BLaER1 (cell line): ENCODE data around the gene ACRBP.

Source experiments
- H3K27ac ChIP-seq: shearing (Covaris generic); formaldehyde crosslinking; 2 replicates; pipeline ENCODE4 v1.8.1; 2022
- H3K27me3 ChIP-seq: shearing (Covaris generic); formaldehyde crosslinking; 2 replicates; pipeline ENCODE4 v1.8.1; 2022
- H3K36me3 ChIP-seq: shearing (Covaris generic); formaldehyde crosslinking; 2 replicates; pipeline ENCODE4 v1.8.1; 2022
- H3K4me1 ChIP-seq: shearing (Covaris generic); formaldehyde crosslinking; 2 replicates; pipeline ENCODE4 v1.8.1; 2022
- H3K4me2 ChIP-seq: shearing (Covaris generic); formaldehyde crosslinking; 2 replicates; pipeline ENCODE4 v1.8.1; 2022
- H3K4me3 ChIP-seq: shearing (Covaris generic); formaldehyde crosslinking; 2 replicates; pipeline ENCODE4 v1.8.1; 2022
- H3K9ac ChIP-seq: shearing (Covaris generic); formaldehyde crosslinking; 2 replicates; pipeline ENCODE4 v1.8.1; 2022
- H3K9me3 ChIP-seq: shearing (Covaris generic); formaldehyde crosslinking; 2 replicates; pipeline ENCODE4 v1.8.1; 2022
- H4K20me1 ChIP-seq: shearing (Covaris generic); formaldehyde crosslinking; 2 replicates; pipeline ENCODE4 v1.8.1; 2022
- Cebpa-rat ChIP-seq: shearing (Covaris generic); IDR thresholded peaks from 2 replicates; pipeline ENCODE4 v1.8.1; 2022

The ACRBP gene

GRCh38 chr12:6647083-6647604, at the start of gene ACRBP:
Gene ACRBP (minus strand): TSS chr12:6647432. CDS start chr12:6647366, 66 bp downstream.
- no peaks in the 10 kb centered on the region for H3K27me3 ChIP-seq
- no peak for TF ChIP-seq Cebpa-rat
- H4K20me1 ChIP-seq: no peaks in the 10 kb centered on the region
- H3K27ac ChIP-seq: peak within 1 kb of the TSS; percentile 71
- peak within 1 kb of the TSS; percentile 64; the same call in 1 of the 2 replicates for H3K9ac ChIP-seq
- peak within 1 kb of the TSS; percentile 58 for H3K4me3 ChIP-seq
- H3K36me3 ChIP-seq: peaks cover 79% of the 10 kb centered on the region
- H3K4me1 ChIP-seq: peaks cover 28% of the 10 kb centered on the region
- peak within 1 kb of the TSS; percentile 67 for H3K4me2 ChIP-seq
- peaks cover 28% of the 10 kb centered on the region for H3K9me3 ChIP-seq

GRCh38 chr12:6695313-6696045, 48.2 kb upstream of the ACRBP start:
- Histone ChIP-seq H4K20me1 (no peaks in the 10 kb centered on the region), H3K27me3 (no peaks in the 10 kb centered on the region), H3K27ac (peak overlapping the region; percentile 86), H3K4me1 (peaks cover 88% of the 10 kb centered on the region), H3K9me3 (no peaks in the 10 kb centered on the region), H3K4me2 (peak overlapping the region; percentile 99), H3K9ac (peak overlapping the region; percentile 63), H3K36me3 (no peaks in the 10 kb centered on the region; the same call in 1 of the 2 replicates), H3K4me3 (peak overlapping the region; percentile 34; the same call in 1 of the 2 replicates)
- TF ChIP-seq Cebpa-rat: no peak

- 0 out of 2 replicates have a peak overlapping the region, but pooled peaks have one; percentile 63 for H3K9ac ChIP-seq
- peaks cover 91% of the 10 kb centered on the region for H3K4me1 ChIP-seq
- H3K9me3 ChIP-seq: no peaks in the 10 kb centered on the region
- H4K20me1 ChIP-seq: no peaks in the 10 kb centered on the region
- no peaks in the 10 kb centered on the region; the same call in 1 of the 2 replicates for H3K36me3 ChIP-seq
- H3K27ac ChIP-seq: peak overlapping the region; percentile 86
- H3K4me2 ChIP-seq: peak overlapping the region; percentile 99
- no peaks in the 10 kb centered on the region for H3K27me3 ChIP-seq
- no peak for TF ChIP-seq Cebpa-rat
- H3K4me3 ChIP-seq: no peak overlapping the region
Observed at GRCh38 chr12:6694701-6695100, 47.5 kb upstream of the ACRBP start.

- Histone ChIP-seq H3K36me3 (no peaks in the 10 kb centered on the region; the same call in 1 of the 2 replicates), H3K9ac (no peak overlapping the region), H3K4me3 (no peak overlapping the region), H3K4me1 (peaks cover 83% of the 10 kb centered on the region), H3K27ac (peak overlapping the region; percentile 27; the same call in 1 of the 2 replicates), H4K20me1 (no peaks in the 10 kb centered on the region), H3K4me2 (peak overlapping the region; percentile 99), H3K27me3 (no peaks in the 10 kb centered on the region), H3K9me3 (no peaks in the 10 kb centered on the region)
- TF ChIP-seq Cebpa-rat: no peak
Observed at GRCh38 chr12:6693832-6694355, 46.7 kb upstream of the ACRBP start.

- no peak overlapping the region for H3K4me3 ChIP-seq
- no peaks in the 10 kb centered on the region for H3K9me3 ChIP-seq
- H3K36me3 ChIP-seq: no peaks in the 10 kb centered on the region; the same call in 1 of the 2 replicates
- no peaks in the 10 kb centered on the region; the same call in 1 of the 2 replicates for H4K20me1 ChIP-seq
- peaks cover 78% of the 10 kb centered on the region for H3K4me1 ChIP-seq
- no peaks in the 10 kb centered on the region for H3K27me3 ChIP-seq
- no peak for TF ChIP-seq Cebpa-rat
- H3K4me2 ChIP-seq: no peak overlapping the region
- H3K27ac ChIP-seq: no peak overlapping the region
- no peak overlapping the region for H3K9ac ChIP-seq
Observed at GRCh38 chr12:6692888-6693287, 45.7 kb upstream of the ACRBP start.

GRCh38 chr12:6691473-6691872, 44.2 kb upstream of the ACRBP start:
- H4K20me1 ChIP-seq: peaks cover 14% of the 10 kb centered on the region
- peak overlapping the region; percentile 59 for H3K4me2 ChIP-seq
- H3K27ac ChIP-seq: no peak overlapping the region
- H3K36me3 ChIP-seq: no peaks in the 10 kb centered on the region; the same call in 1 of the 2 replicates
- no peak for TF ChIP-seq Cebpa-rat
- no peaks in the 10 kb centered on the region for H3K9me3 ChIP-seq
- H3K27me3 ChIP-seq: no peaks in the 10 kb centered on the region
- H3K9ac ChIP-seq: no peak overlapping the region
- H3K4me1 ChIP-seq: peaks cover 78% of the 10 kb centered on the region
- no peak overlapping the region for H3K4me3 ChIP-seq

GRCh38 chr12:6688999-6689882, 42.0 kb upstream of the ACRBP start, which contains the start of gene ZNF384:
Gene ZNF384 (minus strand): TSS chr12:6689375. CDS start chr12:6679520, 9,855 bp downstream.
- Histone ChIP-seq H3K9ac (peak within 1 kb of the TSS; percentile 95), H3K4me1 (peaks cover 78% of the 10 kb centered on the region)
- no peak for TF ChIP-seq Cebpa-rat

GRCh38 chr12:6688543-6688998, 41.3 kb upstream of the ACRBP start:
- H4K20me1 ChIP-seq: peaks cover 43% of the 10 kb centered on the region
- H3K9ac ChIP-seq: peak overlapping the region; percentile 95
- H3K9me3 ChIP-seq: no peaks in the 10 kb centered on the region
- no peak for TF ChIP-seq Cebpa-rat
- H3K4me3 ChIP-seq: peak overlapping the region; percentile 77
- H3K27me3 ChIP-seq: no peaks in the 10 kb centered on the region
- peak overlapping the region; percentile 96 for H3K4me2 ChIP-seq
- peak overlapping the region; percentile 98 for H3K27ac ChIP-seq
- H3K36me3 ChIP-seq: peaks cover 25% of the 10 kb centered on the region
- H3K4me1 ChIP-seq: peaks cover 73% of the 10 kb centered on the region

More at GRCh38 chr12:6688999-6689882, 42.0 kb upstream of the ACRBP start, which contains the start of gene ZNF384:
- no peaks in the 10 kb centered on the region for H3K9me3 ChIP-seq
- no peaks in the 10 kb centered on the region for H3K27me3 ChIP-seq
- H3K27ac ChIP-seq: peak within 1 kb of the TSS; percentile 98
- H3K36me3 ChIP-seq: peaks cover 19% of the 10 kb centered on the region
- peak within 1 kb of the TSS; percentile 96 for H3K4me2 ChIP-seq
- peak within 1 kb of the TSS; percentile 77 for H3K4me3 ChIP-seq
- peaks cover 36% of the 10 kb centered on the region for H4K20me1 ChIP-seq

- H3K27me3 ChIP-seq: no peaks in the 10 kb centered on the region
- peak overlapping the region; percentile 96 for H3K4me2 ChIP-seq
- H3K9me3 ChIP-seq: no peaks in the 10 kb centered on the region
- no peak for TF ChIP-seq Cebpa-rat
- H3K4me1 ChIP-seq: peaks cover 51% of the 10 kb centered on the region
- no peak overlapping the region for H3K4me3 ChIP-seq
- peak overlapping the region; percentile 18; the same call in 1 of the 2 replicates for H3K27ac ChIP-seq
- peak overlapping the region; percentile 95; the same call in 1 of the 2 replicates for H3K9ac ChIP-seq
- H4K20me1 ChIP-seq: peaks cover 70% of the 10 kb centered on the region
- peaks cover 53% of the 10 kb centered on the region for H3K36me3 ChIP-seq
Observed at GRCh38 chr12:6685814-6686213, 38.6 kb upstream of the ACRBP start.
